ENCODE data around the gene NINL. TPM values are rescaled to one million over a fixed set of nuclear protein-coding genes. Genes with fewer than 3 reads are reported as not detected.
A peak's percentile ranks its signal among the peaks of the same experiment; 100 is the strongest.
"Not testable (repeated sequence)": the region's sequence is repeated elsewhere in the genome, so short reads cannot be mapped to it uniquely, and the experiment has no call there.

NINL gene
- total RNA-seq (1 to 10 TPM; 3.4 to 7.6 (median 5.5) TPM), polyA plus RNA-seq (6.1 TPM)
- long read RNA-seq, donor 1, partial matches to known transcripts: 1 of 4 reads
- long read RNA-seq, donor 1, other reads (novel, unspliced or antisense): 3 of 4 reads
- long read RNA-seq, donor 2, partial matches to known transcripts: 0 of 1 reads
- long read RNA-seq, donor 2, other reads (novel, unspliced or antisense): 1 of 1 reads
- long read RNA-seq, donor 3, partial matches to known transcripts: 5 of 17 reads
- long read RNA-seq, donor 3, other reads (novel, unspliced or antisense): 12 of 17 reads
- long read RNA-seq, donor 4, full-length matches to known transcripts: 1 of 9 reads
- long read RNA-seq, donor 4, partial matches to known transcripts: 1 of 9 reads
- long read RNA-seq, donor 4, other reads (novel, unspliced or antisense): 7 of 9 reads

DNA sequence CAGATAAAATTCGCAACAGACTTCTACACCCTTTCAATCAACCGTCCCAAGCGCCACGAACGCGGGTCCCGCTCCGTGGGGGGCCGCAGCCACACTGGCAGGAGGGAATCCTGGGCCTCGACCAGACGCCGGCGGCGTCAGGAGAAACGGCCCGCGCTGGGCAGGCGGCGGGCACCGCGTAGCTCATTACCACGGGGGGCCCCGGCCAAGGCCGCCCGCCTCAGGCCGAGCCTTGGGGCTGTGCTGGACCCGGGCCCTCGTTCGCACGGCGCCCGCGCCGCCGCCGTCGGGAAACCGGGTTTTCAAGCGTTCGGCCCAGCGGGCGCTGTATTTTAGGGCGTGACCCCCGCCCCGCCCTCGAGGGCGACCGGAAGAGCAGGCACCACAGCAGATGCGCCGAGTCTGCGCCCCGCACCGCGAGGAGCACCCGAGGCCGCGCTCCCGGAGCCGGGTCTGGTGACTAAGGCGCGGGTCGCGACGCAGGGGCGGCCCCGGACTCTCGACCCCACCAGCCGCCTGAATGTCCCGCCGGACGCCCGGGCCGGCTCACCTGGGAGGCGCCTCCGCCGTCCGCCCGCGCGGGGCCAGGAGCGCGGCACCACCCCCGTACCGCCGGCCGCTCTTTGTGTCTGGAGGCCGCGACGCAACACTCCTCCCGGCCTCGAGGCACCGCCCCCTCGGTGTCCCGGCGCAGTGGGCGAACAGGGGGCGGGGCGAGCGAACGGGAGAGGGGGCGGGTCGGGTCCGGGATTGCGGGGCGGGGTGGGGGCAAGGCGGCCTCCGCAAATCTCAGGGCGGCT lies at the start of gene NINL:
TSS of gene NINL (minus strand) at position 627 of the 800 bp plus-strand sequence. CDS start 58,944 bp downstream, outside the sequence.
- no peaks in the 10 kb centered on the region for H3K9me3 ChIP-seq (ENCODE audit: control insufficient read depth, low read length)
- H3K4me1 ChIP-seq (ENCODE audit: control insufficient read depth, insufficient read depth, low read length): peaks cover 4% of the 10 kb centered on the region
- peak within 1 kb of the TSS; percentile 83 for H3K4me3 ChIP-seq (ENCODE audit: low read length)
- H3K27ac ChIP-seq (ENCODE audit: low read length): no peak within 1 kb of the TSS
- DNase-seq (peak; percentile 67 to 89 (median 86)), ATAC-seq (peak; percentile 92 to 93)
- under 1% methylated on average over 108 of the region's 108 CpGs for WGBS
- intact Hi-C loops (cut with DNase I): no loop called here
- no peaks in the 10 kb centered on the region for H3K27me3 ChIP-seq (ENCODE audit: control insufficient read depth, insufficient read depth)

DNA sequence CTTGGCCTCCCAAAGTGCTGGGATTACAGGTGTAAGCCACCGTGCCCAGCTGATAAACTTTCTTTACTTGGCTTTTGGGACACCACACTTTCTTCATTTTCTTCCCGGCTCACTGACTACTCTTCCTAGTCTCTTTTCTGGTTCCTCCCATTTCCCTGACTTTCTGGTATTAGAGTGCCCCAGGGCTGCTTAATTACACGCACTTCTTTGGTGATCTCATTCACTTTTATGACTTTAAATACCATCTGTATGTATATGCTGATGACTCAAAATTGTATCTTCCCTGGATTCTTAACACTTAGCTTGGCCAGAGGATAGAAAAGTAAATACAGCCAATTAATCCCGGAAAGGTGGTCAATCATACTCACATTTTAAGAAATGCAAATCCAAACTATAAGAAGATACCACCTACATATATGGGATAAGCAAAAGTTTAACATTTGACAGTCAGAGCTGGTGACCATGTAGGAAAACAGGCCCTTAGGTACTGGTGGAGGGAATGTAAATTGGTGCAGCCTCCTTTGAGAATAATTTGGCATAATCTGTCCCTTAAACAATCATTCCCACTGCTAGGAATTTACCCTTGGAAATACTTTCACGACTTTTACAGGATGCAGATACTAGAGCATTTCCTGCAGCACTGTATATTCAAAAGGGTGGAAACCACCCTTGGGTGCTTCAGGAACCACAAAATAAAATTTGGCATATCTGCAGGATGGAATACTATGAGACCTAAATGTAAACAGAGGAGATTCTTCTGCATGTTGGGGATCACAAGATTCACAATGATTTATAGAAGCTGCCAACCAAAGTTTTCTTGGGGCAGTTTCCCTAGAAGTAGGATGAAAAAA lies 47.8 kb upstream of the NINL start:
- H3K4me1 ChIP-seq (ENCODE audit: control insufficient read depth, insufficient read depth, low read length): no peaks in the 10 kb centered on the region
- ATAC-seq (no peak), DNase-seq (no peak)
- H3K4me3 ChIP-seq (ENCODE audit: low read length): no peak overlapping the region
- H3K27ac ChIP-seq (ENCODE audit: low read length): no peak overlapping the region
- H3K9me3 ChIP-seq (ENCODE audit: control insufficient read depth, low read length): no peaks in the 10 kb centered on the region
- WGBS: 81% methylated on average over 5 of the region's 5 CpGs
- H3K27me3 ChIP-seq (ENCODE audit: control insufficient read depth, insufficient read depth): no peaks in the 10 kb centered on the region
- intact Hi-C loops (cut with DNase I): no loop called here

DNA sequence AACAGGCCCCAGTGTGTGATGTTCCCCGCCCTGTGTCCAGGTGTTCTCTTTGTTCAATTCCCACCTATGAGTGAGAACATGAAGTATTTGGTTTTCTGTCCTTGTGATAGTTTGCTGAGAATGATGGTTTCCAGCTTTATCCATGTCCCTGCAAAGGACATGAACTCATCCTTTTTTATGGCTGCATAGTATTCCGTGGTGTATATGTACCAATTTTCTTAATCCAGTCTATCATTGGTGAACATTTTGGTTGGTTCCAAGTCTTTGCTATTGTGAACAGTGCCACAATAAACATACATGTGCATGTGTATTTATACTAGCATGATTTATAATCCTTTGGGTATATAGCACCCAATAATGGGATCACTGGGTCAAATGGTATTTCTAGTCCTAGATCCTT lies 45.3 kb upstream of the NINL start:
- ATAC-seq; intact Hi-C loops (cut with DNase I); H3K27me3 ChIP-seq (ENCODE audit: control insufficient read depth, insufficient read depth); DNase-seq; H3K4me3 ChIP-seq (ENCODE audit: low read length); H3K27ac ChIP-seq (ENCODE audit: low read length); H3K9me3 ChIP-seq (ENCODE audit: control insufficient read depth, low read length); H3K4me1 ChIP-seq (ENCODE audit: control insufficient read depth, insufficient read depth, low read length): not testable (repeated sequence)
- 99% methylated on average over 2 of the region's 2 CpGs for WGBS

DNA sequence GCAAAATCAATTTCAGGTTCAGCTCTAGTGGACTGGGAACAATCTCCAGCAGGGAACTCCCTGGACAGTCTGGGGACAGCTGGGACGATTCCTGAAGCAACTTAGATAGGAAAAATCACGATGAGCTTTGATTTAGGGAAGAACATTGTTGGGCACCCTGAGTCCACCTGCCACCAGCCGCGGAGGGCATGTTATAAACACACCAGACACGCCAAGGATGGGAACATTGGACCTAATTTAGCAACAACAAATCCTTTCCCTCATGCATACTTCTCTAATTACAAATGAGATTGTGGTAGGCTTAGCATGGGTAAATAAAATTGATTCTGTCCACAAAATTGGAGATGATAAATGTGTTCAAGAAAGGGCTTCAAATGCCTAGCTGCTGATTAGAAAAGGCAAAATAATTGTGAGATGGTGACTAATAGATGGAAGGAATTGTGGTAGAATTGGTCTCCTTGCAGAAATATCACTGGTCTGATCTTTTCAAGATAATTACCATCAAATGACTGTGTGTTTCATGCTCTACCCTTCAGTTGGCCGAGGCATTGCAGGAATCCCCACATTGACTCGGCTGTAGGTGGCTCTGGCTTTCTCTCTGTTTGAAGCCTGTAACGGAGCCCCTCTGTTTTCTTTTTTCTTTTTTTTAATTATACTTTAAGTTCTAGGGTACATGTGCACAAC lies 44.6 kb upstream of the NINL start:
- Histone ChIP-seq H3K9me3 (ENCODE audit: control insufficient read depth, low read length) (no peaks in the 10 kb centered on the region), H3K4me1 (ENCODE audit: control insufficient read depth, insufficient read depth, low read length) (no peaks in the 10 kb centered on the region), H3K27ac (ENCODE audit: low read length) (no peak overlapping the region), H3K4me3 (ENCODE audit: low read length) (no peak overlapping the region), H3K27me3 (ENCODE audit: control insufficient read depth, insufficient read depth) (no peaks in the 10 kb centered on the region)
- intact Hi-C loops (cut with DNase I): loop anchor here in 1 of 4 donors (10.0 kb wide), 1 partner anchor 55 kb away; no protein-coding TSS in a partner anchor
- DNase-seq: no peak
- 86% methylated on average over 8 of the region's 8 CpGs for WGBS
- no peak for ATAC-seq

DNA sequence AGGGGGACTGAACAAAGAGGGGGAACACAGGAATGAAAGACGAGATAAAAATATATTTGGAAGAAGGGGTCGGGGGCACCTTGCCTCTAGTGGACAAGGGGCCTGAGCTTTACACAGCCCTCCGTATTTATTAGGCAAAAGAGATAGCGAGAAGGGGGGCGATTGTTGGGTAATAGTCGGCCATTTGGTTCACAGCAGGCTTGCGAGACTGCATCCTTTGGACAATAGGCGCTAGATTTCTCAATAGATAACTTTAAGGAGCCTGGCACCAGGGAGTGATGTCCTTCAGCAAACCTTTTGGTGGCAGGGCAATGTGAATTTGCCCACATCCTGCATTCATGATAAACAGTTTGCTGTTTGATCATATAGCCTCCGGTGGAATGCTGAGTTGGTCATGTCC lies 41.4 kb upstream of the NINL start:
- no peak overlapping the region for H3K4me3 ChIP-seq (ENCODE audit: low read length)

DNA sequence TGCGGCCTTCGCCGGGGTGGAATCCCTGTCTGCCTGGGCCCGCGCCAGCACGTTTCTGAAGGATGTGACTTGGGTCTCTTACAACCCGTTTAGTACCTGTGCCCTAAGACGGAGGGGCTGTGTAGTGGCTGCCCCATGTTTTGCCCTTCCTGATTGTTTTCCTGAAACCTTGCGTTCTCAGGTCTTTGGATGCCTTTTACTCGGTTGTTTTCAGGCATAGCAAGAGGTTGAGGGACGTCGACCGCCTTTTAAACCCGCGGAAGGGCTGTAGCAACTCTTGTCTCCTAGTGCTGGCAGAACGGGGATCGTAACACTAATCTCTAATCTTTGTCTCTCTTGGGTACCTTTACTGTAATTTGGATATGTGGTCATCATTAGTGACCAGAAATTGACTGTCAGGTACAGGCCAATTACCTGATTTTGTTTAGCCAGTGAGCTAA lies 39.2 kb upstream of the NINL start:
- intact Hi-C loops (cut with DNase I): loop anchor here in 1 of 4 donors (10.0 kb wide), 1 partner anchor 60 kb away; no protein-coding TSS in a partner anchor
- no peak for DNase-seq

More for the DNA sequence above, 41.4 kb upstream of the NINL start:
- Histone ChIP-seq H3K9me3 (ENCODE audit: control insufficient read depth, low read length) (no peaks in the 10 kb centered on the region), H3K27ac (ENCODE audit: low read length) (no peak overlapping the region), H3K27me3 (ENCODE audit: control insufficient read depth, insufficient read depth) (no peaks in the 10 kb centered on the region), H3K4me1 (ENCODE audit: control insufficient read depth, insufficient read depth, low read length) (peaks cover 2% of the 10 kb centered on the region)
- DNase-seq (no peak), ATAC-seq (no peak)
- 76% methylated on average over 9 of the region's 9 CpGs for WGBS
- intact Hi-C loops (cut with DNase I): loop anchor here in 1 of 4 donors (10.0 kb wide), 1 partner anchor 58 kb away; no protein-coding TSS in a partner anchor

DNA sequence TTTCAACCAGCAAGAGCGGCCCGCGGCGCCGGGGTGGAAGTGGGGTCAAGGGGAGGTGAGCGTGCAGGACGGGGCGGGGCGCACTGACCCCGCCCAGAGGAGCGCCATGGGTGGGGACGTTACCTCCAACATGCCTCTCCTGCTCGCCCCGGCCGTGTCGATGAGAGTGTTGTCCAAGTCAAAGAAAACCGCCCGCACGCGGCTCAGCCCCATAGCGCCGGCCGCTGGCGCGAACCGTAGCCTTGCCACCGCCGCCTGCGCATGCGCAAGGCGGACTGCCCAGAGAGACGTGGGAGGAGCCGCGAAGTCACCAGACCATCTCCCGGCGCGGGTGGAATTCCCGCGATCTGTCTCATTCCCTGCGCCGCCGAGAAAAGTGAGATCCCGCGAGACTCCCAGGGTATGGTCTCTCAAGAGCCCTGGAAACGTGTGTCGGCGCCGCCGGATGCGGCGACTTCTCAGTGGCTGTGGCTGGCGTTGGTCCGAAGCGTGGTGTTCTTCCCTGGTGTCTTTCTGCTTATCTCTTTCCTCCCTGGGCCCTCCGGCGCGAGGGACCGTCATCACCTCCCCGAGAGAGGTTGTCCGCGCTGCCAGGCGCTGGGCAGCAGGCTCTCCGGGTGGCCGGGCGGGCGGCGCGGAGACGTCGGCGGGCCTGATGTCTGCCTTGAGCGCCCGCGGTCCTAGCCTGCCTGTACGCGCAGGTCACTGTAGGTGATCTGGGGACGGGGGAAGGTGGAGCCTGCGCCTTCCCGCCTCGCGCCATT lies 38.6 kb upstream of the NINL start, which contains the start of gene NANP:
TSS of gene NANP (minus strand) at position 279 of the 764 bp plus-strand sequence. CDS start at position 213, 66 bp downstream.
- under 1% methylated on average over 81 of the region's 81 CpGs for WGBS
- H3K4me3 ChIP-seq (ENCODE audit: low read length): peak within 1 kb of the TSS; percentile 65
- ATAC-seq: peak; percentile 98
- peak within 1 kb of the TSS; percentile 87 for H3K27ac ChIP-seq (ENCODE audit: low read length)
- H3K9me3 ChIP-seq (ENCODE audit: control insufficient read depth, low read length): no peaks in the 10 kb centered on the region
- DNase-seq: peak; percentile 97 to 99 (median 98)
- intact Hi-C loops (cut with DNase I): loop anchor here in 1 of 4 donors (10.0 kb wide), 1 partner anchor 61 kb away; no protein-coding TSS in a partner anchor
- H3K4me1 ChIP-seq (ENCODE audit: control insufficient read depth, insufficient read depth, low read length): peaks cover 2% of the 10 kb centered on the region
- no peaks in the 10 kb centered on the region for H3K27me3 ChIP-seq (ENCODE audit: control insufficient read depth, insufficient read depth)

More for the DNA sequence above, 39.2 kb upstream of the NINL start:
- H3K27me3 ChIP-seq (ENCODE audit: control insufficient read depth, insufficient read depth): no peaks in the 10 kb centered on the region
- H3K9me3 ChIP-seq (ENCODE audit: control insufficient read depth, low read length): no peaks in the 10 kb centered on the region
- peak overlapping the region; percentile 87 for H3K27ac ChIP-seq (ENCODE audit: low read length)
- ATAC-seq: no peak
- peak overlapping the region; percentile 65 for H3K4me3 ChIP-seq (ENCODE audit: low read length)
- peaks cover 2% of the 10 kb centered on the region for H3K4me1 ChIP-seq (ENCODE audit: control insufficient read depth, insufficient read depth, low read length)
- WGBS: 40% methylated on average over 17 of the region's 17 CpGs

DNA sequence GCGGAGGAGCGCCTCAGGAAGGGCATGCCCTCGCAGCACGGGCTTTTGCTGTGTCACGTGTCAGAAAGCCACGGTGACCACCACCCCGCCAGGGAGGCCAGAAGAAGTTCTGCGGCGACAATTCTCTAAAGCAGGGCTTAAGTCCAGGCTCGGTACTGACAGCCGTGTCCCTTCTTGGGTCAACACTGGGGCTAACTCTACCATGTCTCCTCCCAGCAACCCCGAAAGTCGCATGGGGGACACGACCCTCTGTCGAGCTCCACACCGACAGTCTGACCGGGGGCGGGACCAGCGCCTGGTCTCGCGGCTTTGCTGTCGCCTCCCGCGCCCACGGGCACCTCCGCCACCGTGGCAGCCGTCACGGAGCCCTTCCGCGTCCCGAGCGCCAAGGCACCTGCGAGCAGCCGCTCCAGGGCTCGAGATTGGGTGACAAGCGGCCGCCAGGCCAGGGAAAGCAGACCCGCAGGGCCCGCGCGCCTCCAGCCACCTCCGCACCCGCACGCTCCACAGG lies 37.9 kb upstream of the NINL start:
- ATAC-seq (peak; percentile 56 to 69), DNase-seq (peak; percentile 46 to 82 (median 78))
- intact Hi-C loops (cut with DNase I): loop anchor here in 1 of 4 donors (10.0 kb wide), 1 partner anchor 62 kb away; no protein-coding TSS in a partner anchor

More for the DNA sequence above, 37.9 kb upstream of the NINL start:
- Histone ChIP-seq H3K9me3 (ENCODE audit: control insufficient read depth, low read length) (no peaks in the 10 kb centered on the region), H3K27ac (ENCODE audit: low read length) (peak overlapping the region; percentile 48), H3K4me1 (ENCODE audit: control insufficient read depth, insufficient read depth, low read length) (peaks cover 2% of the 10 kb centered on the region), H3K4me3 (ENCODE audit: low read length) (peak overlapping the region; percentile 65), H3K27me3 (ENCODE audit: control insufficient read depth, insufficient read depth) (no peaks in the 10 kb centered on the region)
- under 1% methylated on average over 45 of the region's 45 CpGs for WGBS

All from right cardiac atrium (tissue), 5 donors.